ENCODE measurements around the gene EIF4E1B.

DNA sequence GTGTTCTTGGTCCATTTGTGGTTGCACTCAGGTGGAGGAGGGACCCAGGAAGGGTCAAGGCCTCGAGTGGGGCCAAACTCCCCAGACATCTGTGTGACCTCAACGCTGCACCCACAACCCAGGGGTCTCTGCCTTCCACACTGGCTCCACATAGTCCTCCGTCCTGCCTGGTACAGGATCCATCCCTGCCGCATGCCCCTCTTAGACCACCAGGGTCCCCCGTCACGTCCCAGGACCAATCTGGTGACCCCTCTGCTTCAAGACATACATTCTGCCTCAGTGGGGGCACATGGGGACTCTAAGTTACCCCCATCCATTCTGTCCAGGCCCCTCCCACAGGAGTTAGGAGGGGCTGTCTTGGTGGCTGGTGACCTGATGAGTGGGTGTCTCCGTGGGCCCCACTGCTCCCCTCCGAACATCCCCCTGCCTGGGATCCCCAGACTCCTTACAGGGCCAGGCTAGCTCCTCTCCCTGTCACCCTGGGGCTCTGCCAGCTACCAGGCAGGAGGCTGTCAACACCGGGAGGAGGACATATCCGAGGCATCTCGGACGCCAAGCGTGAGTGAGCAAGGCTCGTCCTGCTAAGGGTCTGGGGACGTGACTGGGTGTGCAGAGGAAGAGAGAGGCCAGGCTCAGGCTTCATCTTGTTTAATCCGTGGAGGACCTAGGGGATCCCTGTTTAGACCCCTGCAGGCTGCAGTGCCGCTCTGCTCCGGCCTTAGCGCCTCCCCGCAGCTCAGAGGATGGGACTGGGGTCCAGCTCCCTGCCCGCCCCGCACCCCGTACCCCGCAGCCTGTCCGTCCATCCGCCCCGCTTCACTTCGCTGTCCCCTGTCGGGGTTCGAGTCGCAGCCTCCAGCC lies 49.1 kb downstream of the EIF4E1B start:
- TF ChIP-seq POLR2A (IDR thresholded peaks at IDR 0.05; ENCODE audit: low read depth, low read length) (no peak), POLR2AphosphoS5 (IDR thresholded peaks at IDR 0.05; ENCODE audit: low read depth, low read length) (no peak), TAF1 (IDR thresholded peaks at IDR 0.05; ENCODE audit: low read depth, low read length) (no peak)
